Hematopoietic multipotent progenitor cell (in vitro differentiated cells): ENCODE data around the gene DOCK4. TPM values are rescaled to one million over a fixed set of nuclear protein-coding genes. Genes with fewer than 3 reads are reported as not detected.
"Not testable (repeated sequence)": the region's sequence is repeated elsewhere in the genome, so short reads cannot be mapped to it uniquely, and the experiment has no call there.

Experiments
- DNase-seq, 3 donors: peaks; one replicate each; pipeline ENCODE4 v3.0.0-alpha.2; 2011 to 2015; ENCODE audit warnings: low read depth in 2 of 3, low spot score in 2 of 3
- total RNA-seq: library from RNA; depleted of rRNA; stranded (reverse); fragments of >200 nt; gene quantifications from one replicate; pipeline ENCODE4 v1.2.3, GENCODE V29; 2012

DOCK4 gene
- total RNA-seq, 1 donor: 2.4 TPM

DNA sequence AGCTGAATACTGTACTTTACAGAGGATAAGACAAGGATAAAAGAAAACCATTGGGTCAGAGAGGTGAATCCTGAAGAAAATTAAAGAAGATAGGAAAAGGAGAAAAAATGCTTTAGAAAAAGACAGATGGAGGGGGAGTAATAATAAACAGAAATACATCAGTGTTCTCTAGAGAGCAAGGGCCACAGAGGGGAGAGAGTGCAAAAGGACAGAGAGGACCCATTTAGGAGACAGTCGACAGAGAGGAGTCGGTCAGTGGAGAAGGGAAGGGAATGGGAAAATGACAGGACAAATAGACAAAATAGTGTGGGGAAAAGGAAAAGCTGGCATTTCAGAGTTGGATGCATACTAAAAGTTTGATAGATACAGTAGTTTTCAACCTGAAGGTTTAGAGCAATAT lies 287.0 kb downstream of the DOCK4 start:
- DNase-seq: no peak

DNA sequence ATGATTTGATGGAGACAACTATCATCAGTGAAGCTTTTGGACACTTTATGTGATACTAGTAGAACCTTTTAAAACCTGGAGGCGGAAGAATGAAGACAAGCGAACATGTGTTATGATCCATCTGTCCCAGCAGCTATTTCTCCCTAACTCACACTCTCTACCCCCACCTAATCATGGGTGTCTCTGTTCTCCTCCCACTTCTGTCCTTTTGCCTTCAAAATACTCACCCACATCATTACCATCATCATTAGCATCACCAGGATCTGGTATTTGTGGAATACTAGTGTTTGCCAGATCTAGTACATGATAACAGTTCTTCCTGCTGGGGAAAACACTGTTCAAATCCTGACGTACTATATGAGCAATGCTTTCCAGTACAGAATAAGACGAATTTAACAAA lies 287.7 kb downstream of the DOCK4 start:
- no peak for DNase-seq

GRCh38 chr7:111917404-111917803 lies 288.8 kb downstream of the DOCK4 start:
- not testable (repeated sequence) for DNase-seq

GRCh38 chr7:111914291-111914690 lies 291.9 kb downstream of the DOCK4 start:
- DNase-seq: no peak

GRCh38 chr7:111911166-111911961 lies 294.8 kb downstream of the DOCK4 start:
- DNase-seq: no peak

GRCh38 chr7:111910656-111911055 lies 295.5 kb downstream of the DOCK4 start:
- no peak for DNase-seq

DNA sequence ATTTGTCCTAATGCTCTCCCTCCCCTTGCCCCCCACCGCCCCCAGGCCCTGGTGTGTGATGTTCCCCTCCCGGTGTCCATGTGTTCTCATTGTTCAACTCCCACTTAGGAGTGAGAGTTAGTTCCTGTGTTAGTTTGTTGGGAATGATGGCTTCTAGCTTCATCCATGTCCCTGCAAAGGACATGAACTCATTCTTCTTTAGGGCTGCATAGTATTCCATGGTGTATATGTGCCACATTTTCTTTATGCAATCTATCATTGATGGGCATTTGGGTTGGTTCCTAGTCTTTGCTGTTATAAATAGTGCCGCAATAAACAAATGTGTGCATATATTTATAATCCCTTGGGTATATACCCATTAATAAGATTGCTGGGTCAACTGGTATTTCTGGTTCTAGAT lies 297.5 kb downstream of the DOCK4 start:
- not testable (repeated sequence) for DNase-seq

DNA sequence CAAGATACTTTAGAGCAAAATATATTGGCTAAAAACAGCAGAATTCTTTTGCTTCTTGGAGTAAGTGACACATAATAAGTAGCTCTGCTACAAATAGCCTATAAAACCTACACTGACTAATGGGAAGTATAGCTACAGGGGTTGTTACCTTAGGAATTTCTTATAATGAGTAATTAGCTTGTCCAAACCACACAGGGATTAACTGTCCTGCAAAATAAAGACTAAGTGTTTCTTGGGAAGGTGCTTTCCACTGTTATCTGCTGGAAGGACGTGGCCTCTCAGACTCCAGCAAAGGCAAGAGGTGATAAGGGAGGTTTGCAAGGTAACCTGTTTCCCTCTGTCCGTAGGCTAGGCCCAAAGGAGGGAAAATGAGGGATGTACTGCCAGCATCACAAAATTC lies 302.4 kb downstream of the DOCK4 start:
- no peak for DNase-seq

GRCh38 chr7:111903016-111903415 lies 303.2 kb downstream of the DOCK4 start:
- DNase-seq: no peak

GRCh38 chr7:111900283-111900682 lies 305.9 kb downstream of the DOCK4 start:
- no peak for DNase-seq

DNA sequence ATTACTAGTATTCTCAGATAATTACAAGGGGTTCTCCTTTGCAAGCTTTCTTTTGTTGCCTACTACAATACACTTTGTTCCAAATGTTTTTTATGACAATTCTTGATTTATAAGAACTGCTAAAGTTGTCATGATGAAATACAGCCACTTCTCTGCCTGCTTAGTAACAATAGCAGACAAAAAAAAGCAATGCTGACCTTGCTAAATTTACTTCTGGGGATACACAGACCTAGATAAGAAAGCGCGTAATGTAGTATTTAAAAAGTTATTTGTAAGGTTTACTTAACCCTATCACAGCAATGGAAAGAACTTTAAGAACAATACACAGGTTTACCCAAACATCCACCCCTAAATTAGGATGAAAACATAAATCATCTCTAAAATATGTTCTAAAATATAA lies 311.1 kb downstream of the DOCK4 start:
- no peak for DNase-seq

DNA sequence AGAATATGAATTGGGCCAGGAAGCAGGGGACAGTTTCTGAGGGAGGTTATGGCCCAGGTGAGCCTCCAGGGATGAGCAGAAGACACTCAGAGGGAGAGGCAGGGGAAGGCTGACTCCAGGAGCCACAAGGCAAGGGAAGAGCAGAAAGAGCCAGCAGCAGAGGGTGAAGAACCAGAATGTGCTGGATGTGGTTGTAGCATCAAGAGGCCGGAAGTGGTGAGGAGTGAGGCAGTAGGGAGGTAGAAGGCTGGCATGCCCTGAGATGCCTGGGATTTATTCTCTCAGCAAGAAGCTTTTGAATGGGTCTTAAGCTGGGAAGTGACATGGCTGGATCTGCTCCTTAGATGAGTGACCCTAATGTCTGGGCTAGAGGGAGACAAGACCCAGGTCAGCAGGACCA lies 311.7 kb downstream of the DOCK4 start:
- DNase-seq: no peak

GRCh38 chr7:111893190-111893589 lies 313.0 kb downstream of the DOCK4 start:
- no peak for DNase-seq

DNA sequence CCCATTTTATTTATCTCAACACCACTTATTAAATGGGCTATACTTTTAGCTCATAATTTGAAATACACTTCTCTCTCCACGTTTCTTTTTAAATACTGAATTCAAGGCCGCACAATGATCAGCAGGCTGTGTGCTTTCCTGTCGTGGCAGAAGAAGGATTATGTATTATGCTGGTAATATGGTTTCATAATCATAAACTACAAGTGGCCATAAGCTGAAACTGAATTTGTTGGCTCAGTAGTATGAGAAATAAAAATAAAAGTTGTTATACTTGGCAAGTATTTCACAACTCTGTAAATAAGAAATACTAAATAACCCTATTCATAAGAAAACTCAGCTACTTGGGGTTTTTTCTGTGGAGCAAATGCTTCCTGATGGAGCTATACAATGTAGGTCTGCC lies 313.6 kb downstream of the DOCK4 start:
- DNase-seq: no peak

GRCh38 chr7:111887734-111888133 lies 318.5 kb downstream of the DOCK4 start:
- no peak for DNase-seq

- DNase-seq: no peak
These were observed 320.0 kb downstream of the DOCK4 start for GRCh38 chr7:111886233-111886632.

- no peak for DNase-seq
These were observed 323.0 kb downstream of the DOCK4 start for GRCh38 chr7:111883241-111883640.

GRCh38 chr7:111878785-111879184 lies 327.4 kb downstream of the DOCK4 start:
- no peak for DNase-seq

- DNase-seq: no peak
These were observed 328.3 kb downstream of the DOCK4 start for GRCh38 chr7:111877931-111878330.

DNA sequence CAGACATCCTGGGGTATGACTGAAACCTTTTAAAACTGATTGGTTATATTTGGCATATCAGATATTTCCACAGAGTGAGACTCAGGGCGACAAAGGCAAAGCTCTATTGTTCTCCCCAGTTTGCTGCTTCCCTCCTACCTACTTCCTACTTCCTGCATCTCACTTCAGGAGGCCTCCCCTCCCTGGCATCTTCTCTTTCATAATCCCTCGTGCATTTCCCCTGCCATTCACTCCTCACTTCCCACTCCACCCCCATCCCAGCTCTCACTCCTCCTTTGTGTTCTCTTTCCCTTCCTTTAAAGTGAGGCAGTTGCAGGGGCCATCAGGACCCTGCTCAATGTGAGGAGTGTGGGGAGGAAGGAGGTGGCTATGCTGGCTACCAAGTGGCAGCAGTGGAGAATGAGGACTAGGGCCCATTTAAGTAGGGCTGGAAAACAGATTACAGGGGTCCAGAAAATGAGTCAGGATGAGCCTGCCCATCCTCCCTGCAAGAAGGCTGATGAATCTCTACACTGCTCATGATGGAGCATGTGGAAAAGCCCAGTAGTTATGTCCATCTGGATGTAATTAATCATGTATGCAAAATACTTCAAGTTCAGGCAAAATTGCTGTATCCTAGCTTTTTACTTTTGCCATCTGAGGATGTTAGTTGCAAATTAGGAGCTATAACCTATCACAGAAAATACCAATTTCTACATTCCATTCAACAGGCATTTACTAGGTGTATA lies 332.1 kb downstream of the DOCK4 start:
- DNase-seq: no peak

- no peak for DNase-seq
These were observed 332.9 kb downstream of the DOCK4 start for GRCh38 chr7:111873326-111873646.
